D341Med (cell line): ENCODE results near the gene SCN5A.

Experiments
- DNase-seq: peaks from one replicate; pipeline ENCODE4 v3.0.0; 2012; ENCODE audit warnings: low spot score

SCN5A gene

DNA sequence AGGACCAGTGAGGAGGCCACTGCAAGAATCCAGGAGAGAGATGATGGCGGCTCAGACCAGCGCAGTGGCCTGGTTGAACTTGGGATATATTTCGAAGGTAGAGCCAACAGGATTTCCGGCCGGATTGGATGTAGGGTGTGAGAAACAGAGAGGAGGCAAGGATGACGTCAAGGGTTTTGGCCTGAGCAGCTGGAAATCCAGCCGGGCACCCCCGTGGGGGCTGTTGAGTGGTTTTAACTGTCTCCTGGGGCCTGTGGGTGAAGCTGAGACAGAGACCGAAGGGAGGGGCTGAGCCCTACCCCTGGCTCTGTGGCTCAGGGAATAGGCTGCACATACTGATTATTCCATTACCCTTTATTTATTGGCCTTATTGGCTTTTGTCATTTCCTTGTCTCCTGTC lies 107.7 kb downstream of the SCN5A start:
- DNase-seq: peak; percentile 71

DNA sequence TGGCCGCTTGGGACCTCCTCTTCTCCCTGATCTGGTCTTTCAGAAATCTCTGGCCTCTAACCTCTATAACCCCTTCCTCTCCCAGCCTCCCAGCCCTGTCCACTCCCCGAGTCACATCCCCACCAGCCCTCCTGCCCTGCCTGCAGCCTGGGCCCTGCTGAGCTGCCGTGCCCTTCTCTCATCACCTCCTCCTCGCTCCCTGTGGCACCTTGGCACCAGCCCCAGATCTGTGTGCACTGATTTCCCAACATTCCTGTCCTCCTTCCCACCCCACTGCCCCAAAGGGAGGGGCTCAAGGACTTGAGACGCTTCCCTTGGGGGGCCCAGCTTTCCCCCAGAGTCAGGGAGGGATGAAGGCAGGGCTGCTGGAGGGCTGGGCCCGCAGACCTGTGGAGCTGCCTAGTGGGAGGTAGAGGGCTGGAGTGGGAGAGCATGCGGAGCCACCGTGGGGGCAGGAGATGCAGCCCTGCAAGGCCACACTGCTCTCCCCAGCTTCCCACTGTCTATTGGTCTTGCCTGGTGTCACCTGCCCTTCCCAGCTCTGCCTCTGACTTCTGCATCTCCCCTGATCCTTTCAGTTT lies 110.6 kb downstream of the SCN5A start:
- DNase-seq: no peak

DNA sequence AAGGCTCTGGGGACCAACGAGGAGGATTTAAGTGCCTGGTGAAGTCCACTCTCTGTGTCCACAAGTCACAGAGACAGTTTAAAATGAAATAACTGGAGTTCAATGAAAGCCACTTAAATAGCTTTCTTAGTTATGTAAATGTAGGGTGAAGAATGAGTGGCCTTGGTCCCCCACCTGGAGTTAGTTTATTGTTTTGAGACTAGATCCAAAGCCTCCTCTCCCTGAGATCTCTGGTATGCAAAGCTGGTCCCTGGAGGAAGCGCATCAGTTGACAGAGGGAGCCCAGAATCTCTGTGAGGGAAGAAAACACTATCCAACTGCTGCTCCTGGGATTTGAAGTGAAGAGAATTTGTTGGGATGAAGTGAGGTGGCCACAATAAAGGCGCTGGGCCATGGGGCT lies 112.8 kb downstream of the SCN5A start:
- no peak for DNase-seq

DNA sequence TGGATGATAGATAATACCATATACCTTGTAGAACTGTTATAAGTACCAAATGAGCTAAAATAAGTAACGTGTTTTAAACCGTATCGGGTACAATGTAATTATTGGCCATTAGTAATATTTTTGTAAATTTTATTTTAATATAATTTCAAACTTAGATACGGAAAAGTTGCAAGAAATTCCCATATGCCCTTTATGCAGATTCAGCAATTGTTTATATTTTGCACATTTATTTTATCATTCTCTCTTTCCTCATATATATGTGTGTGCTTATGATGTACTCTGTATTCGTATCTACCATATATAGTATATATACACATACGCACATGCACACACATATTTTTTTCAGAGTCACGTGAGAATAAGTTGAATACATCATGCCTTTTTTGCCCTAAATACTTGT lies 114.9 kb downstream of the SCN5A start:
- no peak for DNase-seq

DNA sequence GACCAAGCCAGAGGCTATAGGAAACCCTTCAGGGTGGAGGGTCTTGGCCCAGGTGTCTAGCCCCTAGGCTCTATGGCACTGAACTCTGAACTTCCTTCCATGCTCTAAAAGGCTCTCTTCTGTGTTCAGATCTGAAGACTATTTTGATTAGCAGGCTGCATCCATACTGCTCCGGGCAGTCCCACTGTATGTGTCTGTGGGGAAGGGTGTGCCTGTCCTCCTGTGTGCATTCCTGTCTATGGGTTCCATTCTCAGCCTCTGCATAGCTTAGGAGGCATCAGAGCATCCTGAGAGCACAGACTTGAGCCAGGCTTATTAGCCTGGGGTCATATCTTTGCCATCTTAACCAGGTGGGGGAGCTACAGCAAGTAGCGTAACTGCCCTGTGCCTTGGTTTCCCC lies 115.3 kb downstream of the SCN5A start:
- no peak for DNase-seq

DNA sequence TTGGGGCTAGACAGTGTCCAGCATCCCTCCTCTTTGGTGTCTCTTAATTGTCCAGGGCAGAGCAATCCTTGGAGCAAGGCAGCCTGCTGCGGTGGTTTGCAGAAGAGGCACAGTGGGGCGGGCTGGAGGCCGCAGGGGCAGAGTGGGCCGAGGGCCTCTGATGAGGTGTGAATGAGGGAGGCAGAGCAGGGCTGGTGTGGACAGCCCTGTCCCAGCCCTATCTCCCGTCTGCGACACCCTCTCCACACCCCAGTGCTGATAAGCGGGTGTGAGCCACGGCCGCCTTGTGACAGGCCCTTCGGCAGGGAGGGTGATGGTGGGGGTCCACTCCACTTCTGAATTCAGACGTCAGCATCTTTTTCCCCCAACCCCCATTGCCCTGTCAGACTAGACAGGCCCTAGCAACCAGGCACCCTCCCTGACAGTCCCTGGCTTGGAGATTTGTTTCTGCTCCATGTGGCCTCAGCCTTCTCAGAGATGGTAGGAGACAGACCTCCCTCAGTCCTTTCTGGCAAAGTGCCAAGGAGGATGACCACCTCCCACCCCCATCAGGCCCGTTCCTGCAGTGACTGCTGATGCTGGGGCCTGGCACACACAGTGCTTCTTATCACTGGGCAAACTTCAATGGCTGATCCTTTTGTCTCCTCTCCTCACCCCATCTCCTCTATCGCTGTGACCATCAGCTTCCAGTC lies 116.1 kb downstream of the SCN5A start:
- DNase-seq: no peak

DNA sequence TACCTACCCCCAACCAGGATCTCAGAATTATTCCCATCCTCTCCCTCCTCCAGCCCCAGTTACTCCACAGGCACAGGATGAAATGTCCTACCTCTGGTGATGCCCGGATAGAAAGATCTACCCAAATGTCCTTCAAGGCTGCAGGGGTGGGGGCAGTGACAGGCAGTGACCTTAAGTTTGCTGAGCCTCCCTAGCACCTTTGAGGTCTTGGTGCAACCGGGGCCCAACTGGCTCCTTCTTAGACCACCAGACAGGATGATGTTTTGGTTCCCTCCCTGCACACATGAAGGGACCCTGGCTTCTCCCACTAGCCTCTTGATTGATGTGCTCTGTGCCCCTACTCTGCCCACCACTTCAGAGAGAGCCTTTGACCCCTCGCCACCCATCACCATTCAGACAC lies 117.0 kb downstream of the SCN5A start:
- DNase-seq: no peak

GRCh38 chr3:38528457-38528856 lies 121.0 kb downstream of the SCN5A start:
- DNase-seq: no peak

DNA sequence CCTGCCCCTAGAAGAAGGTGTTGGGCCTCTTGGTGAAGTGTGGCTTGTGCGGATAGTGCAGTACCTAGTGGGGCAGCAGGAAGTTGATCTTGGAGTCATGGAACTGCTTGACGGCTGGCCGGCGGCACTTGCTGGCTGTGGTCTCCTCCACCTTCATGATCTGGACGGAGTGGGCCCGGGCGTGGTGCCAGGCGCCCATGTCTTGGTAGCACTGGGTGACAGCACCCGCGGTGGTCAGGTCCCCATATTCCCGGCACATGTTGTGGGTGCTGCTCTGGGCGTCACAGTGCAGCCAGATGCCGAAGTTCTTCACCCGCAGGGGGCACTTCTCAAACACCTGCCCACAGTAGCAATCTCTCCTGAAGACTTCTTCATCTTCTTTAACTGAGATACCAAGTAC lies 122.7 kb downstream of the SCN5A start:
- no peak for DNase-seq

- no peak for DNase-seq
These were observed 125.2 kb downstream of the SCN5A start for GRCh38 chr3:38524141-38524739.

DNA sequence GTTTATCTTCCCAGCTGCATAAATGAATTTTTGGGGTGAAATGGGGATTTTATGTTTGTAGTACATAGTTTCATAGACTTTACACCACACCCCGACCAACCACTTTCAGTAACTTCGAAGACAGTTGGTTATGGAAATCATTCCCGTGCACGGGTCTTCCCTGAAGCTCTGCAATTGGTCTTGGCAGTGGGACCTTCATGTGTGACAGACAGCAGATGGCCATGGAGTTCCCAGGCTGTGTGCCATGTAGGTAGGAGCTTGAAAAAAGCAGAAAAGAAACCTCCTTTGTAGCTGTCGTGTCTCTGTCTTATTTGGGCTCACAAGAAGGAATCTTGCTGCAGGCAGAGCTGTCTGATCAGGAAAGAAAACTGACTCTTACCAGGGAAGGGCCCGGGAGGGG lies 127.5 kb downstream of the SCN5A start:
- no peak for DNase-seq

DNA sequence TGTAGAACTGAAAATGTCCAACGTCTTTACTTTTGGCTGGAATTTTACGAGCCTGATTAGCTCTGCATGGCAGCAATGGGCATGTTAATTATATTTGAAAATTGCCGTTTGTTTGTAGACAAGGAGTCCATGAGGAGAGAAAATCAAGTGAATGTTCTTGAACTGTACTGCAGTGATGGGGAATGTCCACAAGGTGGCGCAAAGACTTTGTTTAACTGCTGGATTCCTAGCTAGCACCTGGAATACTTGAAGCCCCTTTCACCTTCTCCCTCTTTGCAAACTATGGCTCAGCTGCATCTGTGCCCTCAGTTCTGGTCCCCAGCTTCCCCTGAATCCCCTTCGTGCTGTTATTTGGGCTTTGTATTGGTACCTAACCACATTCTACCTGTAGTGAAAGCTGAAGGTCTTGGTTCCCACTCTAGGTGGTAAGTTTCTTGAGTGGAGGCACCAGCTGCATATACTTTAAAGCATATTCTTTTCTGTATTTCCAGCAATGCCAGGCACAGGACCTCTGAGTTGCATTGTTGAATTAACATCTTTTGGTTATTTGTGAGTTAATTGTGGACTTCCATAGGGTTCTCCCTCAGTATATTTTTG lies 128.0 kb downstream of the SCN5A start:
- DNase-seq: peak; percentile 71

- DNase-seq: no peak
These were observed 129.8 kb downstream of the SCN5A start for GRCh38 chr3:38519651-38520050.

DNA sequence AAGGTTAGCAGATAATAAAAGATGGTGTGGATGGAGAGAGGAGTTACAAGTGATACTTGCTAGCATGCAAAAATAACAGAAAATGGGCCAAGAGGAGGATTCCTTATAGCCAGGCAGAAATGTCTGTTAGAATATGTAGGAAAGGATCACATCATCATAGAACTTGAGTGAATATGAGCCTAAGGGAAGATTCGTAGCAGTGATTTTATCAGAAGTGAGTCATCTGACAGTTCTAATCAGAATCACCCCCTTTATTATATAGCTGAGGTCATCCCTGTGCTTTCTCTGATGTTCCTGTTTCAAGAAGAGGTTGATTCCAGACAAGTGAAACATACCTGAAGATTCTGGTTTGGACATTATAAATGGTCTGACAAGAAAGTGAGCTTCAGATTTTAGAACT lies 130.5 kb downstream of the SCN5A start:
- no peak for DNase-seq

DNA sequence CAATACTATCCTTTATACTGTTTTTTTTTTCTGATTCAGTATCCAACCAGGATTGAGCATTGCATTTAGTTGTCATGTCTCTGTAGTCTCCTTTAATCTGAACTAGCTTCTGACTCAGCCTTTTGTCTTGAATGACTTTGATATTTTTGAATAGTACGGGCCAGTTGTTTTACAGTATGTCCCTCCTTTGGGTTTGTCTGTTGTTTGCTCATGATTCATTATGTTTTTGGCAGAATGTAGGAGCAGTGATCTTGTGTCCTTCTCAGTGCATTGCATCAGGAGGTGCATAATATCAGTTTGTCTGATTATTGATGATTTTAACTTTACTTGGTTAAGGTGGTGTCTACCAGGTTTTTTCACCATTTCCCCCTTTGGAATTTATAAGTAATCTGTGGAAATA lies 132.8 kb downstream of the SCN5A start:
- no peak for DNase-seq

GRCh38 chr3:38515367-38515766 lies 134.1 kb downstream of the SCN5A start:
- DNase-seq: no peak

- DNase-seq: no peak
These were observed 137.9 kb downstream of the SCN5A start for GRCh38 chr3:38511546-38511945.

DNA sequence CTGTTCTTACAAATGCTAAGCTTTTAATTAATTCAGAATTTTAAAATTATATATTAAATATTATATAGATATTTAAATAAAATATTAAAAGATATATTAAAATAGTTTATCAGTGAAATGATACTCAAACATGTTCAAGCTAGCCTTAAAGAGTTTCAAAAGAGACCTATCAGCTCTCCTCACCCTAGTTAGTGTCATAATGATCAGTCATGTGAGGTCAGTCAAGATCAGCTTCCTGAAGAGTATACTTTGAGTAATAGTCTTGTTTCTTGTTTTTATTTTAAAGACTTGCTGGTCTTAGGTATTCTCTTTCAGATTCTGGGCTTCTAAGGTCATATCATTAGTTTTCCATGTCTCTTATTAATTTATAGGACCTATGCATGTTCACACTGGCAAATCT lies 138.9 kb downstream of the SCN5A start:
- DNase-seq: no peak

- no peak for DNase-seq
These were observed 139.8 kb downstream of the SCN5A start for GRCh38 chr3:38509732-38510131.

GRCh38 chr3:38507120-38507519 lies 142.4 kb downstream of the SCN5A start:
- no peak for DNase-seq

DNA sequence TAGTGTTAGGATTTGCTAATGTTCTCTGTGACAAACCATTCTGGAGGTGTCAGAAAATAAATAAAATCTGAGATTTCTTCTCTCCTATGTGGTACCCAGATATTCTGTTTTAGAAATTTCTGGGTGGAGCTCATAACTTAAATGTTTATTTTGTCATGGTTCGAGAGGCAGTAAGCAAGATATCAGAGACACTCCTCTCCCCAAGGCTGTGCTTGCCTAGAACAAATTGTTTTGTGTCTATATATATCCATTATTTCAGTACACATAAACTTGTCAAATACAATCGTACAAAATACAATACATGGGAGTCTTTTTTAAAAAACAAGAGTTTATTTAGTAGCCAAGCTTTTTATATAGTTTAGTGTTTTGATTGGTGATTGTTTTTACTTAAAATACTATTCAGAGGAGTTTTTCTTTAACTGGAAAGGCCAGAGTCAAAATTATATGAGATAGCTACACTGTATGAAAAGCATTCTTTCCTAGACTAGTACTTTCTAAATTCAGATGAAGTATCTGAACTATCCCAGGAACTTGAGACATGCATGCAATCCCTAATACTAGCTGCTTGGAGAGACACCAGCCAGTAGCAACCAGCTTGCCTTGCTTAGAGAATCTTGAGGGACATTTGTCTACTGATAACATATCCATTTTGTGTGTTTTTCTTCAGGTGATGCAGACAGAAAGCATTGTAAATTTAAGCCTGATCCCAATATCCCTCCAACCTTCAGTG lies 148.6 kb downstream of the SCN5A start:
- no peak for DNase-seq
